ENCODE results near the gene CCDC137.

The CCDC137 gene

DNA sequence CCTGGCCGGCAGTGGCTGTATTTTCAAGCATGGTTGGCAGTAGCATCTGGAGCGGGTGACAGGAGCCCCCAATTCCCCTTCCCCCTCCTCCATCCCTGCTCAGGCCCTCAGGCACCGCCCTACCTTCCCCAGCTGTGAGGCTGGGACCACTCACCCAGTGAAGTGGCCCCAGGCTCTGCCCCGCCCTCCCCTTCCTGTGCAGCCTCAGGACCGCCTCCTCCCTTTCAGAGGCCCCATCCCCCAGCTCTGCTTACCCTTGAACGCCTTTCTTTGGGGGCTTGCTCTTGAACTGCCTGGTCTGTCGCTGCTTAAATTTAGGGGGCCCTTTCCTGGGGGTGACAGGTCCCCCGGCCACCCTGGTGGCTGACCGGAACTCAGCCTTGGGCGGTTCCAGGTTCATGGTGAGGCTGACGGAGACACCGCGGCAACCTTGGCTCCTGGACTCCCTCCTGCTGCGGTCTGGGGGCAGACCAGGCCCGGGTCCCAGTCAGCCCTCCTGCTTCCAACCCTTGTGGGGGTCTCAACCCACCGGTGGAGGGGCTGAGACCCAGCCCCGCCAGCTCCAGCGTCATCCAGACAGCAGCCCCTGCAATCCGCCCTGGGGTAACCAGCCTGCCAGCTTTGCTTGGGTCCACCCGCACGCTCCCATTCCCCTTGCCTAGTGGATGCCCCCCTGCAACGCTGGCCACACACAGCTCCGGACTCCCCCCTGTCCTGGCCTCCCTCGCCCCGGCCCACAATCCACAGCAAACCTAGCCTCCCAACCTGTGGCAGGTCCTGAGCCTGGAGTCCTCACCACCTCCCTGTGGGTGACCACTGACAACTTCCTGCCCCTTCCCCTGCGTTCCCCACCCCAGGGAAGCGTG lies 13.4 kb upstream of the CCDC137 start:
- Histone ChIP-seq H3K36me3 (ENCODE audit: insufficient read depth) (no peaks in the 10 kb centered on the region), H3K4me2 (no peak overlapping the region), H3K27ac (no peak overlapping the region), H4K20me1 (ENCODE audit: insufficient read depth) (no peaks in the 10 kb centered on the region), H3K4me3 (IDR thresholded peaks at IDR 0.05; ENCODE audit: insufficient read depth, low read depth, low read length) (no peak overlapping the region), H2AFZ (ENCODE audit: low read depth) (no peak overlapping the region), H3K9ac (no peak overlapping the region), H3K27me3 (ENCODE audit: insufficient read depth, low read depth) (no peaks in the 10 kb centered on the region), H3K4me1 (ENCODE audit: low read depth, poor library complexity, severe bottlenecking) (peaks cover 21% of the 10 kb centered on the region), H3K79me2 (ENCODE audit: insufficient read depth, low read depth) (no peaks in the 10 kb centered on the region)
- TF ChIP-seq, protein P1, sequence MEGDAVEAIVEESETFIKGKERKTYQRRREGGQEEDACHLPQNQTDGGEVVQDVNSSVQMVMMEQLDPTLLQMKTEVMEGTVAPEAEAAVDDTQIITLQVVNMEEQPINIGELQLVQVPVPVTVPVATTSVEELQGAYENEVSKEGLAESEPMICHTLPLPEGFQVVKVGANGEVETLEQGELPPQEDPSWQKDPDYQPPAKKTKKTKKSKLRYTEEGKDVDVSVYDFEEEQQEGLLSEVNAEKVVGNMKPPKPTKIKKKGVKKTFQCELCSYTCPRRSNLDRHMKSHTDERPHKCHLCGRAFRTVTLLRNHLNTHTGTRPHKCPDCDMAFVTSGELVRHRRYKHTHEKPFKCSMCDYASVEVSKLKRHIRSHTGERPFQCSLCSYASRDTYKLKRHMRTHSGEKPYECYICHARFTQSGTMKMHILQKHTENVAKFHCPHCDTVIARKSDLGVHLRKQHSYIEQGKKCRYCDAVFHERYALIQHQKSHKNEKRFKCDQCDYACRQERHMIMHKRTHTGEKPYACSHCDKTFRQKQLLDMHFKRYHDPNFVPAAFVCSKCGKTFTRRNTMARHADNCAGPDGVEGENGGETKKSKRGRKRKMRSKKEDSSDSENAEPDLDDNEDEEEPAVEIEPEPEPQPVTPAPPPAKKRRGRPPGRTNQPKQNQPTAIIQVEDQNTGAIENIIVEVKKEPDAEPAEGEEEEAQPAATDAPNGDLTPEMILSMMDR (conservative IDR thresholded peaks at IDR 0.05; ENCODE audit: low read depth, low read length) = no peak

DNA sequence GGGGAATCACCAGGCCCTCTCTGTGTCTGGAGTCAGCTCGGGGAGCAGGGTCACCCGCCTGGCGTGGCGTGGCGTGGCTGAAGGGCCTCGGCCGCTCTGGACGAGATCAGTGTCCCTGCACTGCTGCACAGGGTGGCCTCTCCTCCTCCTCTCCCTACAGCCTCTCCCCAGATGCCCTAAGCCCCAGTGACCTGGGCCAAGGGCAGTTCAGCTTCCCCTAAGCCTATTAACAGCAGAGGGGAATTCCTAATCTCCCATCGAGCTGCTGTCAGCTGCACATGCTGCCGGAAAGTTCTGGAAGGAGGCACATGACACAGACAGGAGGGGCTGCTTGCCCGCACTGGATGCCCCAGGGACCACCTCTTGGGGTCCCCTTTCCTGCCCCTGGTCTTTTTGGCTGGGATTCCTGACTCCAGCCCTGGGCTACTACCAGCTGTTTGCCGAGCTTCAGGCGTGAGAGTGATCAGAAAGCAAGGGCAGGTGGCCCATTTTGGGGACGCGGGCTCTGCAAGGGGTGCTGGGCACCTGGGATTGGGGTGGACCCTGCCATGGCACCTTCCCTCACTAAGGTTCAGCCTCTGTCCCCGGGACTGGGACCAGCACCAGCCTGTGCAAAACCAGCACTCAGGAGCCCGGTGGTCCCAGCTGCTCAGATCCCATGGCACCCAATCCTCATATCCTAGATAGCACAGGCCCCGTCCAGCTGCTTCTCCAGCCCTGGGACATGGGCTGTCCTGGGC lies 11.0 kb upstream of the CCDC137 start:
- Histone ChIP-seq H3K4me3 (IDR thresholded peaks at IDR 0.05; ENCODE audit: insufficient read depth, low read depth, low read length) (no peak overlapping the region), H3K9ac (no peak overlapping the region), H3K4me2 (no peak overlapping the region), H3K36me3 (ENCODE audit: insufficient read depth) (no peaks in the 10 kb centered on the region), H3K4me1 (ENCODE audit: low read depth, poor library complexity, severe bottlenecking) (peaks cover 21% of the 10 kb centered on the region), H3K79me2 (ENCODE audit: insufficient read depth, low read depth) (no peaks in the 10 kb centered on the region), H4K20me1 (ENCODE audit: insufficient read depth) (no peaks in the 10 kb centered on the region), H3K27ac (no peak overlapping the region), H3K27me3 (ENCODE audit: insufficient read depth, low read depth) (no peaks in the 10 kb centered on the region), H2AFZ (ENCODE audit: low read depth) (no peak overlapping the region)
- TF ChIP-seq, protein P1 (conservative IDR thresholded peaks at IDR 0.05; ENCODE audit: low read depth, low read length) = no peak

DNA sequence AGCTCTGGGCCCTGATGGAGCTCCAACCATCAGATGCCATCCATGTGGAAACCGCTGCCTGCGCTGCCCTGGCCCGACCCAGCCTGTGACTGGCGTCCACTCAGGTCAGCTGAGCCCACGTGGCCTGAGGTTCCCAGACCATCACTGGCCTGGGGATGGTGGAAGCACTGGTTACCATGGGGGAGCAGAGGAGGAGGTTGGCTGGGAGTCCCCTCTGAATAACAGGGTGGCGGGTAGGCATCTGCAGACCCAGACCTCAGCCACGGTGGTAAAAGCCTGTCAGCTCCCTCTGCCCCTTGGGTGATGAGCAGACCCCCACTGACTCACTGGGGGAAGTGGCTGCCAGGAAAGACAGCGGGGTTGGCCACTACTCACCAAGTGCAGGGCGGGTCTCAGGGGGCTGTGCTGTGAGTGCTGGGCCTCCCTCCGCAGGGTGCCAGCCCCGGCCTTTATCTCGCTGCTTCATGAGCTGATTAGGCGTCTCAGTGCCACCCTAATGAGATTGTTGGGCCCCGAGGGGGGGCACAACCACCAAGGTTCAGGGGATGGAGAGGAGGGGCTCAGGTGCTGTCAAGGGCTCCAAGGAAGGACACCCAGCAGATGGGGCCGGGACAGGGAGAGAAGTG lies 10.3 kb upstream of the CCDC137 start, which contains the start of gene PDE6G:
Gene PDE6G, minus strand, starts transcription at position 425 of the 626 bp plus-strand sequence. CDS start 3,237 bp downstream, outside the sequence.
- Histone ChIP-seq H3K9ac (no peak within 1 kb of the TSS), H3K27ac (peak within 1 kb of the TSS; percentile 14; the same call in 1 of the 2 replicates), H3K4me1 (ENCODE audit: low read depth, poor library complexity, severe bottlenecking) (peaks cover 21% of the 10 kb centered on the region), H3K27me3 (ENCODE audit: insufficient read depth, low read depth) (no peaks in the 10 kb centered on the region), H3K36me3 (ENCODE audit: insufficient read depth) (no peaks in the 10 kb centered on the region), H2AFZ (ENCODE audit: low read depth) (peak within 1 kb of the TSS; percentile 2; the same call in 1 of the 2 replicates), H4K20me1 (ENCODE audit: insufficient read depth) (no peaks in the 10 kb centered on the region), H3K79me2 (ENCODE audit: insufficient read depth, low read depth) (no peaks in the 10 kb centered on the region), H3K4me3 (IDR thresholded peaks at IDR 0.05; ENCODE audit: insufficient read depth, low read depth, low read length) (no peak within 1 kb of the TSS), H3K4me2 (no peak within 1 kb of the TSS; the same call in 1 of the 2 replicates)
- TF ChIP-seq, protein P1 (conservative IDR thresholded peaks at IDR 0.05; ENCODE audit: low read depth, low read length) = no peak

DNA sequence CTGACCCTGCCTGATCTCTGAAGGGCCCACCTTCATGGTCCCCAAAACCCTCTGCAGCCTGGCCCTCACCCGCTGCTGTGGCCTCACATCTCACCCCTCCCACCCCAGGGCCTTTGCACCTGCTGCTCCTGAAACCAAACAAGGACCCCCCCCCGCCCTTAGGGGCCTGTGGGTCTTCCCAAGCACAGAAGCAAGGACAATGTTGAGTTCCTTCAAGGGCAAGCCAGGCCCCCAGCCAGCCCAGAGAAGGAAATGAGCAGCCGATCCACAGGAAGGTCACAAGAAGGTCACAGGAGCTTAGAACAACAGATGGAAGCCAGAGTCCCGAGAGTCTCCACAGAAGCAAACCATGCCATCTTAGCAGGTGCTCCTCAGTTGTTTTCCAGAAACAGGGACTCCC lies 9.7 kb upstream of the CCDC137 start:
- TF ChIP-seq, protein P1 (conservative IDR thresholded peaks at IDR 0.05; ENCODE audit: low read depth, low read length) = no peak
- H3K79me2 ChIP-seq (ENCODE audit: insufficient read depth, low read depth) = no peaks in the 10 kb centered on the region
- peak overlapping the region; percentile 2; the same call in 1 of the 2 replicates for H2AFZ ChIP-seq (ENCODE audit: low read depth)
- peaks cover 21% of the 10 kb centered on the region for H3K4me1 ChIP-seq (ENCODE audit: low read depth, poor library complexity, severe bottlenecking)
- peak overlapping the region; percentile 14; the same call in 1 of the 2 replicates for H3K27ac ChIP-seq
- H4K20me1 ChIP-seq (ENCODE audit: insufficient read depth) = no peaks in the 10 kb centered on the region
- no peaks in the 10 kb centered on the region for H3K27me3 ChIP-seq (ENCODE audit: insufficient read depth, low read depth)
- H3K9ac ChIP-seq = no peak overlapping the region
- H3K4me3 ChIP-seq (IDR thresholded peaks at IDR 0.05; ENCODE audit: insufficient read depth, low read depth, low read length) = no peak overlapping the region
- H3K36me3 ChIP-seq (ENCODE audit: insufficient read depth) = no peaks in the 10 kb centered on the region
- no peak overlapping the region; the same call in 1 of the 2 replicates for H3K4me2 ChIP-seq
